WTC11 (cell line): ENCODE measurements around the gene DNAJC15.

ENCODE experiments used
- ATF2 ChIP-seq: sonication (generic); formaldehyde crosslinking; IDR thresholded peaks from 2 replicates; pipeline ENCODE4 v1.8.1; 2022; ENCODE audit warnings: low read depth, missing genetic modification reagents, borderline replicate concordance
- CREB1 ChIP-seq: sonication (generic); formaldehyde crosslinking; IDR thresholded peaks from 2 replicates; pipeline ENCODE4 v1.8.0; 2023; ENCODE audit warnings: mild to moderate bottlenecking, missing genetic modification reagents
- CTCF ChIP-seq: fragments of 200-600 bp; IDR thresholded peaks from 2 replicates; pipeline ENCODE4 v1.8.0; 2022; ENCODE audit warnings: antibody characterized with exemption
- MAX ChIP-seq: sonication (generic); formaldehyde crosslinking; IDR thresholded peaks from 2 replicates; pipeline ENCODE4 v1.8.0; 2022; ENCODE audit warnings: mild to moderate bottlenecking, missing genetic modification reagents
- NR1H2 ChIP-seq: sonication (generic); formaldehyde crosslinking; IDR thresholded peaks from 2 replicates; pipeline ENCODE4 v1.9.0; 2021; ENCODE audit warnings: mild to moderate bottlenecking, moderate library complexity, missing genetic modification reagents
- NR3C1 ChIP-seq: sonication (generic); formaldehyde crosslinking; conservative IDR thresholded peaks from 2 replicates; pipeline ENCODE4 v1.8.1; 2023; ENCODE audit warnings: low read depth, mild to moderate bottlenecking, missing genetic modification reagents
- SMAD4 ChIP-seq: sonication (generic); formaldehyde crosslinking; IDR thresholded peaks from 2 replicates; pipeline ENCODE4 v1.8.0; 2022; ENCODE audit warnings: mild to moderate bottlenecking, missing genetic modification reagents
- TEAD4 ChIP-seq: sonication (generic); formaldehyde crosslinking; IDR thresholded peaks from 2 replicates; pipeline ENCODE4 v1.8.0; 2022; ENCODE audit warnings: mild to moderate bottlenecking, missing genetic modification reagents
- TF ChIP-seq, protein P1 (sequence below): sonication (generic); formaldehyde crosslinking; IDR thresholded peaks from 2 replicates; pipeline ENCODE4 v1.8.1; 2023; ENCODE audit warnings: mild to moderate bottlenecking, missing genetic modification reagents, moderate library complexity
- TF ChIP-seq, protein P2 (sequence below): sonication (generic); formaldehyde crosslinking; IDR thresholded peaks from 2 replicates; pipeline ENCODE4 v1.8.1; 2022; ENCODE audit warnings: missing genetic modification reagents, borderline replicate concordance

GRCh38 chr13:43006893-43007631, 16.3 kb upstream of the DNAJC15 start:
- TF ChIP-seq CTCF (no peak), CREB1 (CRISPR knock-in tag) (no peak), NR1H2 (CRISPR knock-in tag) (no peak), TEAD4 (CRISPR knock-in tag) (no peak), MAX (no peak), NR3C1 (CRISPR knock-in tag) (no peak), ATF2 (CRISPR knock-in tag) (no peak), SMAD4 (no peak)
- TF ChIP-seq, protein P1, sequence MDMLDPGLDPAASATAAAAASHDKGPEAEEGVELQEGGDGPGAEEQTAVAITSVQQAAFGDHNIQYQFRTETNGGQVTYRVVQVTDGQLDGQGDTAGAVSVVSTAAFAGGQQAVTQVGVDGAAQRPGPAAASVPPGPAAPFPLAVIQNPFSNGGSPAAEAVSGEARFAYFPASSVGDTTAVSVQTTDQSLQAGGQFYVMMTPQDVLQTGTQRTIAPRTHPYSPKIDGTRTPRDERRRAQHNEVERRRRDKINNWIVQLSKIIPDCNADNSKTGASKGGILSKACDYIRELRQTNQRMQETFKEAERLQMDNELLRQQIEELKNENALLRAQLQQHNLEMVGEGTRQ (CRISPR knock-in tag): no peak
- TF ChIP-seq, protein P2, sequence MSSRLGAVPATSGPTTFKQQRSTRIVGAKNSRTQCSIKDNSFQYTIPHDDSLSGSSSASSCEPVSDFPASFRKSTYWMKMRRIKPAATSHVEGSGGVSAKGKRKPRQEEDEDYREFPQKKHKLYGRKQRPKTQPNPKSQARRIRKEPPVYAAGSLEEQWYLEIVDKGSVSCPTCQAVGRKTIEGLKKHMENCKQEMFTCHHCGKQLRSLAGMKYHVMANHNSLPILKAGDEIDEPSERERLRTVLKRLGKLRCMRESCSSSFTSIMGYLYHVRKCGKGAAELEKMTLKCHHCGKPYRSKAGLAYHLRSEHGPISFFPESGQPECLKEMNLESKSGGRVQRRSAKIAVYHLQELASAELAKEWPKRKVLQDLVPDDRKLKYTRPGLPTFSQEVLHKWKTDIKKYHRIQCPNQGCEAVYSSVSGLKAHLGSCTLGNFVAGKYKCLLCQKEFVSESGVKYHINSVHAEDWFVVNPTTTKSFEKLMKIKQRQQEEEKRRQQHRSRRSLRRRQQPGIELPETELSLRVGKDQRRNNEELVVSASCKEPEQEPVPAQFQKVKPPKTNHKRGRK (CRISPR knock-in tag): no peak
